GM18868 (cell line): ENCODE results near the gene CCDC148.

Experiments used
- ATAC-seq: cut with Tn5 transposase; IDR thresholded peaks from one replicate; pipeline ENCODE4 v1.9.1; 2021; ENCODE audit warnings: mild to moderate bottlenecking, moderate library complexity; ENCODE audit not compliant: unreplicated experiment

CCDC148 gene

DNA sequence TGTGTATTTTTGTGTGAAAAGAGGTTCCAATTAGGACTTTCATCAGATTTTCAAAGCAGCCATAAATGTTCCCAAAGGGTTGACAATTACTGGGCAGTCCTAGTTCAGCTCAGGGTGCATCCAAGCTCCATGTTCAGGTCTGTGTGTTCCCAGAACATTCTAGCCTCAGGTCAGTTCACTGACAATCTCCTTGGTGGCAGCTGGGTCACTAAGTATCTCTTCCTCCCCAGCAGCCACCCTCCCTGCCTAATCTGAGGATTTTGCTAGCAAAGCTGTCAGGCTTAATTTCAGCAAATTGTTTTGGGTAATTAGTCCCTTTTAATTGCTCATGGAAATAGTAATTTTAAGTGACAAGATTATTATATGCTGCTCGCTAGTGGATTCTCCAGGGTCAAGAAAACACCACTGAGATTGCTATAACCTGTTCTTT lies 325.1 kb downstream of the CCDC148 start:
- no peak for ATAC-seq

DNA sequence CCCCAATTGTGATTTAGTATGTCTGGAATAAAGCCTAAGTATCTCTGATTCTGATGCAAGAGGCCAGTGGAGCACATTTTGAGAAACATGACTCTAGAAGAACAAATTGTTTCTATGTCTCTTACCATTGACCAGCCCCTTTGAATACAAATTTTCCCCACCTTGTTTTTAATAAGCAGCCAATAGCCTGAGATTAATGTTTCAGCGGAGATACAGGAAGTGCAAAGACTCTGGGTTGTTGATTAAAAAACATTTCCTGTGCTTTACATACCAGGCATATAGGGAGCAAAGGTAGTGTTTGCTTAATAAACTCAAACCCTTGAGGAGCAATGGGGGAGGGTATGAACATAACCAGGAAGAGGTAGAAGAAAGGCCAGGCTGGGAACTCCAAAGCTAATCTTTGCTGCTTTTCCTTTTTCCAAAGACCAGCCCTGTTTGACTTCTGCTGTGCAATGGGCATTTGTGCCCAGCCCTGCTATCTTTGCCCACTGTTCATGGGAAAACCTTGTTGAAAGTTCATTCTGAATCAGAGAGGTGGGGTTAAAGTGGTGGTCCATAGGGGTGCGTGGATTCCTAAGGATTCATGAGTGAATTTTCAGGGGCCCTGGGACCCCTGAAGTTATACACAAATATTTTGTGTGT lies 325.6 kb downstream of the CCDC148 start:
- no peak for ATAC-seq

DNA sequence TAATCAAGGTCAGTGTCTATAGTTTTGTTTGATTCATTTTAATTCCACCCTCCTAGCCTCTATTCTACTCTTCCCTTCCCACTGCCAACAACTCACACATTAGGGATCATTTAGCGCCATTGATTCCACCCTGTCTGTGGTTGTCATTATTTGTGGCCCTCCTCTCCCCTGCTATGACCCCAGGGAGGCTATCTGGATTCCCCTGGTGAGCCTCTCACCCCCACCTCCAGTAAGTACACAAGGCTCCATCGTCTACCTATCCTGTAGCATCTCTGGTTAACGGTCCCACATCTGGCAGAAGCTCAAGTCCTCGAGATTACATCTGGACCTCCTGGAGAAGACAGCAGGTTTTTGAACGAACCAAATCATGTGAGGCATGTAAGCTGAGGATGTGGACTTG lies 327.5 kb downstream of the CCDC148 start:
- no peak for ATAC-seq

DNA sequence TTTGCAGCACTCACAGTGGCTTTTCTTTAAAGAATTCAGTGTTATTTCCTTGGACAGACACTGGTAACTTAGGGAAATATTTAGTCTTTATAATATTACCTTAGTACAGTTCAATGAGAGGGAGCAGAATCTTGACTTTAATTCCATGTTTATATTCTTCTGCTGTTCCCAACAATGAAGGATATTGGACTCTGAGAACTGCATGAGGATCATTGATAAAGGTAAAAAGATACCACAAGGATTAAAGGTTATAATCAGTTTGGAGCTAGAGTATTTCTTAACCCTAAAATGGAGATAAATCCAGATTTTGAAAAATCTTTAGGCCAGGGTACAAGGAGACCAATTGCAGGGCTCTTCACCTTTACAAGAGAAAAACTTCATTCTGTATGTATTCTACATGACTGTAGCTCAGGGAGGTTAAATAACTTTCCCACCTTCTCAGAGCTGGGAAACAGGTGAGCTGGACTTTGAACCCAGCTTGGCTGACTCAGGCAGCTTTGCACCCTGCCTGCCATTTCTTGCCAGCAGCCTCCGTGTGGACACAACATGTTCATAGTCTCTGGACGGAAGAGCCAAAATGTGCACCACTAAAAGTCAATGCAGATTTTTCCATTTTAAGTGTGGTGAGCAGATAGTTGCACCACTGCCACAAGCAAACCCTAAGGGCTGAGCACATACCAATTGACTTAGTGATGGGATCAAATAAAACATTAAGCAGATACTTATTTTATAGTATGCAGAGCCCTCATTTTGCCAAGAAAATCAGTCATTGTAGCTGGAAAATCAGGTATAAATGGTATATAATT lies 328.2 kb downstream of the CCDC148 start:
- ATAC-seq = no peak

- no peak for ATAC-seq
Measured at GRCh38 chr2:158127380-158127804, 329.2 kb downstream of the CCDC148 start.

DNA sequence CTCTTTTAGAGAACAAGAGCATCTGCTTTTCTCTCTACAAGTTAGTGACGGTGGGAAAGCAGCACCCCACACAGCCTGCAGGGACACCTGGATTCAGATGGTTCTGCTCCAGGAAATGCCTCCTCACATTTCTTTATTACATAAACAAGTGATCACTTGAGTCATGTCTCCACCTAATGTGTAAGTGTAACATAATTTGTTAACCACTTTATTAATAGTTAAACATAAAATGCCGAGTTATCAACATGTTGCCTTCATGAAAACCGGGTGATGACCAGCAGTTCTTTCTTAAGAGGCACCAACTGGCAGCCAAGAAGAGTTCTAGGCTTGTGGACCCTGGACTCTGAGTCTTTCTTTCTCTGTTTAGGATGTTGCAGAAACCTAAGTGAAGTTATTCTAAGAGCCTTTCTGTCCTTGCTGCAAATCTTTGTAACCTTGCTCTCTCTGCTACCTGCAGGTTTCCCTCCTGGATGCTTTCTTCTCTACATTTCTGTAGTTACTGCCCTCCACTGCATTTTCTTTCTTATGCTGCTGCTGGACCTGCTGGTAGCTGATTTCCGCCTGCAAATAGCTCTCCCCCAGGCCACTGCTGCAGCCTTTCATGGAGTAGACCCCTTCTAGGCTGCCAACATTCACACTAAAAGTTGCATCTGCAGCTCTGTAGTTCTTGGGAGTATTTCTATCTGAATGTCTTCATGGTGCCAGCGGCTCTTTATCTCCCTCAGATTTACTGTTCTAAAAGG lies 330.6 kb downstream of the CCDC148 start:
- ATAC-seq = no peak

GRCh38 chr2:158124896-158125295 lies 331.7 kb downstream of the CCDC148 start:
- no peak for ATAC-seq
